ENCODE measurements around the gene CHIT1.

The CHIT1 gene

DNA sequence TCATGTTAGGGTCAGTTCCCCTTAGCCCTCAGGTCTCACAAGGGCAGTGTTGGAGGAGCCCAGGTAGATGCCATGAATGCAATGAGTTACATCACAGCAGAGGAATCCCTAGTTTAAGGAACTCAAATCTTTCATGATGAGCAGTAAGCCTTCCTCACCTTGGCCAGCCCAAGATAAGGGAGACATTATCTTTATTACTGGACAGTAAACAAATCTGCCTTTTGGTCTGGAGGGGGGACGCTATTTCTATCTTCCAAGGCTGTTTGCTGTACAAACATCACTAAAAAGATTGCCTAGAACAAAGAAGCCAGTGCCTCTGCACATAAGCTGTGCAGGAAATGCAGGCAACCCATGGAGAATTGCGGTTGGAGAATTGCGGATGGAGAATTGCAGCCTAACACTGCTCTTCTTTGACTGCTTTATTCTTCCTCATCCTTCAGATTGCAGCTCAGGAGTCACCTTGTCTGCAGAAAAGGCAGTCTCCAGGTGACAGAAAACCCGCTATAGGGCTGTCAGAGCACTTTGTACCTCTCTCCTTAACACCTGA is 40.7 kb downstream of the CHIT1 start:
- DNase-seq (ENCODE audit: low read depth) = no peak

DNA sequence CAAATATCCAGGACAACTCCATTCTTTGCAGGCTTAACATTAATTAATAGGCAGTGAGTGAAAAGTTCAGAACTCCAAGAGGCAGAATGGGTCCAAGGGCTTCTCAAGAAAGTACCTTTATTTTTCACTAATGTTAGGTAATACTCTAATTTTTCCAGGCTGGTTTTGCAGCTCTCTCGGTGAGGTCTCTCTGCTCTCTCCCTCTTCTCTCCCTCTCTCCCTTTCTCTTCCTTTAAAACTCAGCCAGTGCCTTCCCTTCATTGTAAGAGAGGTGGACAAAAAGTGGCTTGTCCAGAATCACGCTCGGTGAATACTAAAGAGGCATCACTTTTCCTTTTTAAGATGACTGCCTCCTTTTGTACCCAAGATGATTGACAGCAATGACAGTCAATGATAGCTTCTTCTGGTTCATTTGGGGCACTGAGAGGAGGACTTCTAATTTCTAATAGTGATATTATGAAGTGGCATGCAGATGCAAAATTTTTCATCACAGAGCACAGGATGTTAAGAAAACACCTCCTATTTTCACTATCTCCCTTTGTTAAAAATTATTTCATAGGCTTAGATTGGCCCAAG is 41.7 kb downstream of the CHIT1 start:
- DNase-seq (ENCODE audit: low read depth) = no peak

DNA sequence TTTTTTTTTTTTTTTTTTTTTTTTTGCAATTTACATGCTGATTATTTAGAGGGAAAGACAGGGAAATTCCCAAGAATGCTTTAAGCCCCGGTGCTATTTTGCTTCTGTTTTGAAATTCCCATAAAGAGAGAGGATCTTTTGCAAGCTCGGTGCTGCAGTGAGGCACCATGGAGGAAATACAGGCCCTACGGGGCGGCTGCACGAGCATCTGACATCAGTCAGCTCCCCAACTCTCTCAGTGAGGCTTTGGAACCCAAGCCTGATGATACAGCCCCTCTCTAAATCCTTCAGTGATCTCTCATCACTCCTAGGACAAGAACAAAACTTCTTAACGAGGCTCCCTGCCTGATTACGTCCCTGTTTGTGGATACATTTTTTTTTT is 42.2 kb downstream of the CHIT1 start:
- DNase-seq (ENCODE audit: low read depth) = no peak

DNA sequence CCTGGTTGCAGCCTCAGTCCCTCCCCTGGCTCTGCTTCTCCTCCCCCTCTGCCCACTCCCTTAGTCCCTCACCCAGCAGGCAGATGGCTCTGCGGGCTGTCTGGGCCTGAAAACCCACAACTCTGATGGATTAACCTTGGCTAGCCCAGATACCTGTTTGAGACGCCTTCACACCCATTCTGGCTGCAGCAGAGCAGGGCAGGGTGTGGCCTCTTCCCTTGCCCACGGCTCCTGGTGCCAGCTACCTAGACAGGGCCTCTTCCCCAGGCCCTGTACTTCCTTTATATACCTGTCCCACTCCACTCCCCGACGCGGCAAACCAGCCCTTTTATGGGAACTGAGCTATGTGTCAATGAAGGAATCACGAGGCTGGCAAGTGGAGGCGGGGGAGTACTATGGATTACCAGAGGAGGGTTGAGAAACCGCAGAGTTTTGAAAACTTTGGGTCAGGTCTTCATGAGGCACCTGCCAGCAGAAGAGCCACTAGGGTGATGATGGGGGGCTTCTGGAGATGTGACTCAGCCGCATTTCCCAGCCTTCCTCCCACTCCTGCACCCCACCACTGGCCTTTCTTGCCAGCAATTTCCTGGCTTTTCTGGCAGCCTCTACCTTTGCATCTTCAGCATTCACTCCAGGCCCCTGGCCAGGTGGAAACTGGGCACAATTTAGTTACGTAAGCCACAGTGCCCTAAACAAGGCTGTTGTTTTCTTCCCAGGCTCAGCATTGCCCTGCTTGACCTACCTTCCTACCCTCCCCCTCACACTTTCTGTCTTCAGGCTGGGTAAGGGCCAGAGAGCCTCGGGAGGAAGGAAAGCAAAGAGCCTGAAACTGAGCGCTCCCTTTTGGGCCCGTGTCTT is 42.8 kb downstream of the CHIT1 start, which contains the start of gene CHI3L1:
Gene CHI3L1 (minus strand): TSS at position 259 of the 858 bp plus-strand sequence. CDS start 81 bp downstream, at position 178.
- no peak for DNase-seq (ENCODE audit: low read depth)

DNA sequence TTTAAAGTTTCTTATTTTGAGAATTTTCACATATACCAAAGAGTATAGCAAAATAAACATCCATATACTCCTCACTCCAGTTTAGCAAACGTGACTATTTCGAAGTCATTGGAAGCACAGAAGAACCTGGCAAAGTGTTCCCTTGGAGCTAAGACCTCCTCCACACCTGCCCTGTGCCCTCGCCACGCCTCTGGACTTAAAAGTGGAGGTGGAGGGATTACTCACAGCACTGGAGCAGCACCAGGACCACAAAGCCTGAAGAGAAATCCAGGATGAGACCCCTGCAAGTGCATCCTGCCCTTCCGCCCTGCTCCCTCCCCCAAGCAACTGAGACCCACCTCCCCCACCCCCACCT is 43.4 kb downstream of the CHIT1 start:
- no peak for DNase-seq (ENCODE audit: low read depth)

DNA sequence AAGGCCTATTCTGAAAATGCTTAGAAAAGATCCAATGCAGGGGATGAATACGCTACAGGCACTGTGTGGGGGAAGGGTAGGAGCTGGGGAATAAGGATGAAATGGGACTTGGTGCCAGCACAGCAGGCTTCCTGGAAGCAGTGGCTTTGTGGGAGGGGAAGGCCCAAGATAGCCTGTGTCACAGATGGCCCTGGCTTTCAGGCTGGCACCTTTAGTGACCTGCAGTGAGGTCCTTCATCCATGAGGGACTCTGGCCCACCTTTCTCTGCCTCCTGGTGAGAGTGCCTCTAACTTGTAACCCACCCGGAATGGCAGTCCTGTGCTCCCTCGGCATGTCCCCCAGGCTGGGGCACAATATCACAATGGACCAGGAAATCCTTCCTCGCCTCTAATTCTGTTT is 43.9 kb downstream of the CHIT1 start:
- DNase-seq (ENCODE audit: low read depth) = no peak

DNA sequence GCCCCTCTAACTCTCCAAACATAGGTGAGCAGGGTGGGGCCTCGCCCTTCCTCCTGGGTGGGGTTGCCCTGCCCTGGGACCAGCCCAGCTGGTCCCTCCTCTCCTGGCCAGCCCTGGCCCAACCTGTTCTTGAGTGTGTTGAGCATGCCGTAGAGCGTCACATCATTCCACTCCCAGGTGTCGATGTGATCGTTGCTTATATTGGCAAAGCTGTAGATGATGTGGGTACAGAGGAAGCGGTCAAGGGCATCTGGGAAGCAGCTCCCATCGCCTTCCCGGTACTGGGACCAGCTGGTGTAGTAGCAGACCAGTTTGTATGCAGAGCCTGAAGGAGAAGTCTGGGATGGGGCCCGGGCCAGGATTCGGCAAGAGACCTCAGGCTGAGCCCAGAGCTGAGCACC is 44.4 kb downstream of the CHIT1 start:
- no peak for DNase-seq (ENCODE audit: low read depth)

- no peak for DNase-seq (ENCODE audit: low read depth)
These were observed 45.0 kb downstream of the CHIT1 start for GRCh38 chr1:203184467-203184866.

DNA sequence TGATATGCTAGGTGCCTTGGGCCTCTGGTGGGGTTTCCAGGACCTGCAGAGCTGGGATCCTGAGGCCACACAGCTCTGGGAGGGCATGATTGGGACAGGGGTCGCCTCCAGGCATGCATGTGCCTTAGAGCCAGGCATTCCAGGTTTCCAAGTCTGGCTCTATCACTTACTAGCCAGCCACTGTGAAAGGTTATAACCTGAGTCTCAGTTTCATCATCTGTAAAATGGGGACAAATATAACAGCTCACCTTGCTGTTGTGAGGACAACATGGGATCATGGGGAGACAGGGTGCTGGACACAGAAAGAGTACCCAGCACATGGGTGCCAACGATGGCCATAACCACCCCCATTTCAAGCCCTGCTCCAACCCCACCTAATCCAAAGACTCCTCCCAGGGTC is 45.6 kb downstream of the CHIT1 start:
- DNase-seq (ENCODE audit: low read depth) = no peak

- DNase-seq (ENCODE audit: low read depth) = no peak
These were observed 47.0 kb downstream of the CHIT1 start for GRCh38 chr1:203182387-203182953.

DNA sequence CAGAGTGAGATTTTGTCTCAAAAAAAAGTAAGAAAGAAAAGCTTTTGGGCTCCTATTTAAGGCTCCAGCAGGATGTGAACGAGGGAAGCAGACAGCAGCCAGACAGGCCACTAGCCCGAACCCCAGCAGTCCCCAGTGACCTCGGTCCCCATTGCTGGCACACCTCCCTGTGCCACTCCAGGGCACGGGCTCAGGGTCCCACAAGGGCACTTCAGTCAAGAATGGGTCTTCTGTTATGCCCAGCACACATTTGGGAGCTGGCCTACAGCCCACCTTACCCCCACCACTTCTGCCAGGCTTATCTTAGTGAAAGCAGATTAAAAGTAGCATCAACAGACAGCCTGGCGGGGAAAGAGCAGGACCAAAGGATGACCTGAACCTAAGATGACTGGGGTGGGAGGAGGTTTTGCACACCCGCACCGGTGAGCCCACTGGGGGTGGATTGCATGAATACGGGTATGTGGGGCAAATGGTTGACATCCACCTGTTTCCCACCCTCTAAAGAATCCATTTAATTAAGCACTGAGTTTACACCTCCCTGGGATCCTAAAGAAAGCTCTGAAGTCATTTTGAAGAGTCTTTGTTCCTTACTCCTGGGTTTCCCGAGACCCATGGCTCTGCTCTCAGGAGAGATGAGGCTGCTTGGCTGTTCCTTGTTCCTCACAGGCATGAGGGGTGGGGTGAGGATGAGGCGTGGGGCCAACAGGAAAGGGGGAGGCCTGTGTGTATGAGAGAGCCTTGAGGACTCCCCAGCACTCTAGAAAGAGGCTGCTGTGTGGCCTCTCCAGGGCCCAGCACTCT is 47.7 kb downstream of the CHIT1 start:
- DNase-seq (ENCODE audit: low read depth) = no peak

DNA sequence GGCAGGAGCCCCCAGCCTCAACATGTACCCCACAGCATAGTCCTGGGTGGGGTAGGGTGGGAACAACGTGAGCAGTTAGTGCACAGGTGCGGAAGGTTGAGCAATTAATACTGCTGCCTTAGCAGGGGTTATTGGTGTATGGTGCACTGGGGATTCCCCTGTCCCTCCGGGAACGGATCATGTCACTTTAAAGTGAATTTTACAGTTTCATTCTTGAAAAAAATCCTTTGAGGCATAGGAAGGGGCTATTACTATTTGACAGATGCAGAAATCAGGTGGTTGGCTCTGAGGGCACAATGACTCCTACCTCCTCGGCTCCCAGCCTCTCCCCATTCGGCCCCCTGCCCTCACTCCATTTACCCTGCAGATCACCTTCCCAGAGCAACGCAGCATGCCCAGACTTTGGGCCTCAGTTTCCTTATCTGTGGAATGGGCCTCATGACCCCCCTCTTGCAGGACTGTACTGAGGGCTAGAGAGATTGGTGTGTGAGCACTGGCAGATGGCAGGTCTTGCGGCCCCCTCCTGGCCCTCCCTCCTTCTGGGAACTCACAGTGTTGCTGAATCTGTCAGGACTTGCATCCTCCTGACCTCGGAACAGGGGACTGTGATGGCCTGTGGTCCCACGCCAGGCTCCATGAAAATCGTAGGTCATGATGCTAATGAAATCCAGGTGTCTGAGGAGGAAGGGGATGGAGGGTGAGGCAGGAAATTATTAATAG is 48.7 kb downstream of the CHIT1 start:
- DNase-seq (ENCODE audit: low read depth) = no peak

GRCh38 chr1:203179667-203180005 is 49.8 kb downstream of the CHIT1 start:
- DNase-seq (ENCODE audit: low read depth) = no peak

GRCh38 chr1:203178821-203179666 is 50.4 kb downstream of the CHIT1 start:
- no peak for DNase-seq (ENCODE audit: low read depth)

GRCh38 chr1:203178083-203178482 is 51.4 kb downstream of the CHIT1 start:
- DNase-seq (ENCODE audit: low read depth) = no peak

GRCh38 chr1:203177470-203178039 is 51.9 kb downstream of the CHIT1 start:
- DNase-seq (ENCODE audit: low read depth) = no peak

- DNase-seq (ENCODE audit: low read depth) = no peak
These were observed 52.5 kb downstream of the CHIT1 start for GRCh38 chr1:203177036-203177405.

DNA sequence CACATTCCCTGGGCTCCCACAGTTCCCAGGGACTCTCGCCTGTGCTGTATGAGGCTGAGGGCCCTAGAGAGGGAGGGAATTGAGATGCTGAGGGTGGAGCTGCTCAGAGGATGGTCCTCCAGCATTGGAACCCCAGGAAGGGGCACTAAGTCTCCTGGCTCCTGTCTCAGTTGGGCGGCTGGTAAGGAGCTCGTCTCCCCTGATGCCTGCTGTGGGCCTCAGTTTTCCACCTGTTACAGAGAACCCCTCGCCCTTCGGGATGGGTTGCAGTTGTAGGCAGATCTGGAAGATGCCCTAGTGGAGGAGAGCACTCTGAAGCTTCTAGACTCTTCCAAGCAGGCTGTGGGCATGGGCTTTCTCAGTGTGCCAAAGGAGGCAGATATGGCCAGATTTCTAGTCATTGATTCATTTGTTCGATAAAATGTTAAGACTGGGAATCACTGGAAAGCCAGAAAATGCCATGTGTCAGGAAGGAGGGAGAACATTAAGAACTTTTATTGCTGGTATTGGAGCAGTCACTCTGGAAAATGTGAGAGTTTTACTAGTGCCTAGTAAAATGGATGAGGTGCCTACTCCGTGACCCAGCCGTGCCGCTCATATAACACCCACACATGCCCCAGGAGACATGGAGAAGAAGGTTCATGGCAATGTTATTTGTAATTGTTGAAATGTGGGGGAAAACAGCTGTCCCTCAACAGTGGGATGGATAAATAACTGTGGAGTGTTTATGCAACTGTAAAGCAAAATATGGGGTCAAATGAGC is 53.0 kb downstream of the CHIT1 start:
- DNase-seq (ENCODE audit: low read depth) = no peak

DNA sequence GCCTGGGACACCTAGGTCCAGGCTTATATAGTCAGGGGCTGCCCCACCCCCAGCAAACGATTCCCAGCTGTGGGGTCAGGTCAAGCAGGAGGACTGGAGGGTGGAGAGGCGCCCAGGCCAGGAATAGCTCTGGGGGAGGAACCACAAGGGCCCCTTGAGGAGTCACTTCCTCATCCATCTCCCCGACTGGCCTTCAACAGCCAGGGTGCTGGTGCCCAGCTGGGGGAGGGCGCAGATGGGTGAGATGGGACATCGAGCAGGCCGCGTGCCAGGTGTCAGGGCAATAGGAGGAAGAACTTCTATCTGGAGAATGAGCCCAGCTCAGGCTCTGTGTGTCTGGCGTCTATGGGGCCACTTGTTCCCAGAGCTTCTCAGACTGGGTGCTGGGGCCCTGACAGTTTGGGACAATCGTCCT is 53.6 kb downstream of the CHIT1 start:
- no peak for DNase-seq (ENCODE audit: low read depth)
